ENCODE measurements around the gene NDRG4. TPM values are rescaled to one million over a fixed set of nuclear protein-coding genes. Genes with fewer than 3 reads are reported as not detected.
A peak's percentile ranks its signal among the peaks of the same experiment; 100 is the strongest.

NDRG4 gene
- total RNA-seq, 1 donor from 2014 or later, result 8.7 TPM

GRCh38 chr16:58462499-58462996, 37.4 kb upstream of the NDRG4 start:
- H3K36me3 Mint-ChIP-seq (ENCODE audit: low read depth), result no peaks in the 10 kb centered on the region
- no peak for DNase-seq (ENCODE audit: low spot score)
- H3K9me3 Mint-ChIP-seq (ENCODE audit: low read depth), result no peaks in the 10 kb centered on the region
- H3K4me1 Mint-ChIP-seq (ENCODE audit: low read depth), result peaks cover 8% of the 10 kb centered on the region
- peak overlapping the region; percentile 33 for H3K4me3 Mint-ChIP-seq (ENCODE audit: unreplicated experiment)
- no peak overlapping the region for H3K27ac Mint-ChIP-seq (ENCODE audit: unreplicated experiment)
- peaks cover 44% of the 10 kb centered on the region for H3K27me3 Mint-ChIP-seq (ENCODE audit: low read depth)
- TF ChIP-seq CTCF (IDR thresholded peaks at IDR 0.05), result no peak

- Mint-ChIP-seq H3K4me1 (ENCODE audit: low read depth) (peaks cover 8% of the 10 kb centered on the region), H3K27me3 (ENCODE audit: low read depth) (peaks cover 50% of the 10 kb centered on the region), H3K36me3 (ENCODE audit: low read depth) (no peaks in the 10 kb centered on the region), H3K9me3 (ENCODE audit: low read depth) (no peaks in the 10 kb centered on the region), H3K27ac (ENCODE audit: unreplicated experiment) (no peak overlapping the region), H3K4me3 (ENCODE audit: unreplicated experiment) (peak overlapping the region; percentile 33)
- no peak for TF ChIP-seq CTCF (IDR thresholded peaks at IDR 0.05)
- no peak for DNase-seq (ENCODE audit: low spot score)
These were observed 36.7 kb upstream of the NDRG4 start for GRCh38 chr16:58462997-58463941.

- H3K4me1 Mint-ChIP-seq (ENCODE audit: low read depth), result peaks cover 8% of the 10 kb centered on the region
- DNase-seq (ENCODE audit: low spot score), result no peak
- H3K27me3 Mint-ChIP-seq (ENCODE audit: low read depth), result peaks cover 56% of the 10 kb centered on the region
- no peaks in the 10 kb centered on the region for H3K36me3 Mint-ChIP-seq (ENCODE audit: low read depth)
- H3K9me3 Mint-ChIP-seq (ENCODE audit: low read depth), result no peaks in the 10 kb centered on the region
- no peak for TF ChIP-seq CTCF (IDR thresholded peaks at IDR 0.05)
- no peak overlapping the region for H3K27ac Mint-ChIP-seq (ENCODE audit: unreplicated experiment)
- peak overlapping the region; percentile 50 for H3K4me3 Mint-ChIP-seq (ENCODE audit: unreplicated experiment)
These were observed 35.7 kb upstream of the NDRG4 start for GRCh38 chr16:58464047-58464915.

GRCh38 chr16:58464916-58465731, 34.8 kb upstream of the NDRG4 start:
- no peak for DNase-seq (ENCODE audit: low spot score)
- Mint-ChIP-seq H3K27ac (ENCODE audit: unreplicated experiment) (no peak overlapping the region), H3K27me3 (ENCODE audit: low read depth) (peaks cover 61% of the 10 kb centered on the region), H3K9me3 (ENCODE audit: low read depth) (no peaks in the 10 kb centered on the region), H3K4me1 (ENCODE audit: low read depth) (peaks cover 8% of the 10 kb centered on the region), H3K4me3 (ENCODE audit: unreplicated experiment) (peak overlapping the region; percentile 50), H3K36me3 (ENCODE audit: low read depth) (no peaks in the 10 kb centered on the region)
- TF ChIP-seq CTCF (IDR thresholded peaks at IDR 0.05), result peak; percentile 49
